GM21526 (cell line): ENCODE results near the gene MYO16.
"Not testable (repeated sequence)": the region's sequence is repeated elsewhere in the genome, so short reads cannot be mapped to it uniquely, and the experiment has no call there.

Experiments used
- ATAC-seq: cut with Tn5 transposase; IDR thresholded peaks from one replicate; pipeline ENCODE4 v1.9.1; 2021; ENCODE audit warnings: moderate library complexity; ENCODE audit not compliant: unreplicated experiment, low FRiP score

MYO16 gene

DNA sequence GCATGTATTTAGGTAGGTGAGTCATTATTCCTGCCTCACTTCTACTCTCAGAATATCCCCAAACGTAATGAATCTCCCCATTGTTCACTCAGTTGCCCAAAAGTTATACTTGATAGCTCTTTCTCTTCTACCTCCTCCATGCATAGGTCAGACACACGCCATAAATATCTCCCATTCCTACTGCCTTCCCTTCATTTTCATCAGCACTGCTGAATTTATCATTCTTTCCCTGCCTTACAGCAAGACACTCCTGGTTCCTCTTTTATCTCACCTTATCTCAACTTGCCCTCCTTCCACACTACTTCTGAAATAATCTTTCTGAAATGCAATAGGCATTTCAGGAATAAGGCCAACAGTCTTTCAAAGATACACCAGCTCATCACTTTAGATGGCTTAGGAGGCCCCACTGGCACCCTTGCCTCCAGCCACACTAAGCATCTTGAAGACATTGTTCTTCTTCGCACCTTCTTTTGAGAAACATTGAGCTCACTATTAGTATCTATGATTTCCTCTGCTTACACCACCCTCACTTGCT is 333.9 kb downstream of the MYO16 start:
- no peak for ATAC-seq

DNA sequence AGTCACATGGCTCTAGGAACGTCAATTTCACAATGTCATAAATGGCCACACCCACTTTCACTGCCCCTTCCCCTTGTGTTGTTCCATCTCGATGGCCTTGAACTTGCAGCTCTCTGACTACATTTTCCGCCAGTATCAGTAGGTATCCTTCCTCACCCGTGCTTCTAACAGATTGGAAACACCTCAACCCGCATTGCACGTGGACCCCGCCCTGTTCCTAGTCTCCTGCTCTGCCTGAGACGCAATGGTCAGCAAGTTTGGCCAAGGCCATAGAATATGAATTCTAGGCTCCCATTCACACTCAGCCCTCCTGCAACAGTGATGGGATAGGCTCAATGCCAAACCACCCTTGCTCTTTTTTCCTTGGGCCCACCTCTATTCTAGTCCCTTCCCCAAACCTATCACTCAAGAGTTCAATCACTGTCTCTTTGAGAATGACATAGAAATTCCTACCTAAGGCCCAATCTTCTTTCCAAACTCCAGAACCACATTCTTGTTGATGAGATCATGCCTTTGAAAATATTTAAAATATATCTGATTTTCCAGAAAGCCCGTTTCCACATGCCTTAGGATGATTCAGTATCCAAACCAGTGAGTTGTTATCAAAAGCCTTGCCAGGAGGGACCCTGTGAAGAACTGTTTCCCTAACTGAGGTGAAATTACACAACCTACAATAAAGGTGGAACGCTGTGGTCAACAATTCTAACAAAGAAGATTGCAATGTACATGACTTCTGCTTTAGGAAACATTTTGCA is 334.6 kb downstream of the MYO16 start:
- no peak for ATAC-seq

DNA sequence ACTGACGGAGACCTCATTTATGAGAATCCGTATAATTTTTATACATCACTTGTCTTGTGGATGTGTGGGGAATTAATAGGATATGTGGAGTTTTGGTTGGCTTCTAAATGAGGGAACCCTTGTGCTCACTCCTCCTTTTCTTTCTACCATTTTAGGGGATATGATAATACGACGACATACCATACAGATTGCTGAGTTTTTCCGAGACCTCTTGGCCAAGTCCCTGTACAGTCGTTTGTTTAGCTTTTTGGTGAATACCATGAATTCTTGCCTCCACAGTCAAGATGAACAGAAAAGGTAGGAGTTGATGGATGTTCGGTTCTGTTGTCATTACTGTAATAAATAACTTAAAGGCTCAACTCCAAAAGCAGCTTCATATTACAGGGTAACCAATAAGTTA is 335.2 kb downstream of the MYO16 start:
- no peak for ATAC-seq

DNA sequence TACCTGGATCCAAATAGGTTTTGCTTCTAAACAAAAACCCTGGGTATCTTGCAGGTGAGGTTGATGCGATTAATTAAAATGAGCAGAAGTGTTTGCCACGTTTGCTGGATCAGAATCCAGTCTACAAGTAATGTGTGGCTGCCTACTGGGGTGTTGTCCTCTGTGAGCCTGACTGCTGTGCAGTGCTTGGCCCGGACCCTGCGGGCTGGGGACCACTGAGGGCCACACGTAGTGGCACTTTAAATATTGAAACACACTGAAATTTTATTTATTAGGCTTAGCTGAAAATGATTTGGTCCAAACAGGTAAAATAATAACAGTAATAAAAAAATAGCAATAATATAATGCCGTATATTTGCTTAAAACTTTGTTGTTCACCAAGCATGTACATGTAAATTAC is 338.0 kb downstream of the MYO16 start:
- no peak for ATAC-seq

DNA sequence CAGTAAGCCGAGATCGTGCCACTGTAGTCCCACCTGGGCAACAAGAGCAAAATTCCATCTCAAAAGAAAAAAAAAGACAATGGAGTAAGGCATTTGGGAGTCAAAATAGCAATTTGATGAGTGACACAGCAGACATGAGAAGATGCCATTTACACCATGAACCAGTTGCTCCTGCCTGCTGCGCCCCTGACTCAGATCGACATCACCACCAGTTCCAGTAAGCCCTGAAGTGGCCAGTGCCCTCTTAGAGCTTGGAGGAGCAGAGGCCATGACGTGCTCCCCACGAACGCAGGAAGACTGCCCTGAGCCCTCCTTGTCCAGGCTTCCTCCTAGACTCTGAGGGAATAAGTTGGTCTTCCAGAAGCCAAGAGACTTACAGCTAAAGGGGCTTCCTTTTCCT is 339.2 kb downstream of the MYO16 start:
- no peak for ATAC-seq

- ATAC-seq: no peak
These were observed 345.3 kb downstream of the MYO16 start for GRCh38 chr13:108974686-108975085.

DNA sequence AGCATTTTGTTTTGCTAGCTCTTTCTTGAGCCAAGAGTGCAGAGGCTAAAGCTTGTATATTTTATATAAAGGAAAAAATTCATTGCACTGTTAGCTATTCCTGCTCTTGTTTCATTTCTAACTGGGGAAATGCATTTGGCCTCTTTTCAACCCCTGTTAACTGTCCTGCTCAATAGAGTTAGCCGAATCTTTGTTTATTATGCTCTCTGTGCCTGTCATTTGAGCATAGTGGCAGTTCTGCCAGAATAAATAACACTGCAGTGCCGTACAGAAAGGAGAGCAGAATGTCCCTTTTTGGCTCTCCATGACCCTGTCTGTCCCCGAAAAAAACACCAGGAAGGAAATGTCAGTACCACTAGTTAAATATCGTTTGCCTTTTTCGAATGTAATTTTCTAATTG is 350.8 kb downstream of the MYO16 start:
- no peak for ATAC-seq

DNA sequence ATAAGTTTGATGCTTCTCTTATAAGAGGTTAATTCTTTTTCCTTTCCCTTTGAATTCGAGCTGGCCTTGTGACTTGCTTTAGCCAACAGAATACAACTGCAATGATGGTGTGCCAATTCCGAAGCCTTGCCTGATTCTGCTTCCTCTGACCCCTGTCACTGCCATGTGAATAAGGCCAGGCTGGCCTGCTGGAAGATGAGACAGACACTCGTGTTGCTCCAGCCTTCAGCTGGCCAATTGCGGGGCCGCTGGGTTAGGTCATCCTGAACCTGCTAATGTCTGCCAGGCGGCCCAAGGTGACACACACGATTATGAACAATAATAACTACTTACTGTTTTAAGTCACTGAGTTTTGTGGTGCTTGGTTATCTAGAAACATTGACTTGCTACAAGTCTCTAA is 352.0 kb downstream of the MYO16 start:
- no peak for ATAC-seq

GRCh38 chr13:108983273-108983672 is 353.9 kb downstream of the MYO16 start:
- no peak for ATAC-seq

GRCh38 chr13:108984251-108984920 is 355.0 kb downstream of the MYO16 start:
- no peak for ATAC-seq

DNA sequence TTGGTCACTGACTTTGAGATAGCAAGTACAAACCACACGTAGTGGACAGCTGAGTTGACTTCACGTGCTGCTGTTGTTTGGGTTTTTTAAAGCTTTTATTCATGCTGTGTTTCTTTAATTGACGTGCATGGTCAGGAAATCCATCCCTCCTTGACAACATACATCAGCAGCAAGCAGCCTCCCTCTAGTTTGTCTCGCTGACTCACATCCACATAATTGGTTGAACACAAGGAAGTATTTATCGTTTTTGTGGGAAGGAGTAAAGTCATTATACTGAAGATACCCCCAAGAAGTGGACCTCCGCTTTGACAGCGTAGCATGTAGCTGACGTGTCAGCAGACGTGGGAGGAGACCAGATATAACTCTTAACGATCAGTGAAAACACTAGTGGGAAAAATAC is 355.8 kb downstream of the MYO16 start:
- no peak for ATAC-seq

GRCh38 chr13:108987517-108987916 is 358.1 kb downstream of the MYO16 start:
- no peak for ATAC-seq

DNA sequence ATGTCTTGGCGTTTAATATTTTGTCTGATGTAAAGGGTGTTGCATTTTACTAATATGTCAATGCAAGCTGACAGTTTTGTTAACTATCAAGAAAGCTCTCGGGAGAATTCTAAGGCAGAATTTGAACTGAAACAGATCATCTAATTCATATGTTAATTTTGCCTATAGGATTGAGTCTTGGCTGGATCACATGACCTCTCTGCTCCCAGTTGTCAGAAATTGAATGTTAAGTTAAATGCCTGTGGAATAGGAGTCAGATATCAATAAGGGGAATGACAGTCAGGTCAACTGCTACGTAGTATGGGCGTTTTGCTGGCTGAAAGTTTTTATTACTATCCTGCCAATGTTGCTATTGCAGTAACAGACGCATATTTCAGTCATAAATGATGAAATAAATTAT is 358.5 kb downstream of the MYO16 start:
- no peak for ATAC-seq

GRCh38 chr13:108991416-108991815 is 362.0 kb downstream of the MYO16 start:
- not testable (repeated sequence) for ATAC-seq

DNA sequence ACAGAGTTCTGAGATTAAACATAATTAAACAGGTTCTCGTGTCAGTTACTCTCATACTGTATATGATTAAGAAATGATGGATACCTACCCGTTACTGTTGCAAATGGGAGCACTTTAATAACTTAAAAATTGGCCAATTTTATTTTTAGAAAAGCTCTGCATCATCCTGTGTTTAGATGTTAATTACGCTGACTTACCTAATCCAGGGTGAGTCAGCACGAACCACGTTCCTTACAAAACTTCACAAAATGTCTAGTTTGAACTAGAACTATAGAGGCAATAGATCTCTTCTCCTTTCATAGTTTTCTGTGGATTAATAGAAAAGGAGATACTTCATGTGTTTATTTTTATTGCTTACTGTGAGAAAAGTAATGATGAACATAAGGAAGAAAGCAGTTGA is 363.9 kb downstream of the MYO16 start:
- ATAC-seq: no peak

DNA sequence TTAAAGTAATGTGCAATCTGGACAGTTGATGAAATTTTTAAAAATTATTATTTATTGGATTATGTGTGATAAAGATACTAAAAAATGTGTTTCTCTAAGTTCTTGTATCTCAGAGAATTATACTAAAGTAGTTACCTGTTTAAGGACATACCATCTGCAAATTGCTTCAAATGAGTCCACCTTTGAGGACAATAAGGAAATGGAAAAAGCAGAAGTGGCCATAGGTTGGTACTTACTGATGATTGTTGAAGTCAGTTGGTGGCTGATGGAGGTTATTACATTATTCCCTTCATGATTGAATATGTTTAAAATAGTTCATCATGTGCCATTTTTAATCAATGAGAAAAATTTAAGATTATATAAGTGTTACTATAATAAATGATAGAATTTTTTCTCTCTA is 367.0 kb downstream of the MYO16 start:
- no peak for ATAC-seq

DNA sequence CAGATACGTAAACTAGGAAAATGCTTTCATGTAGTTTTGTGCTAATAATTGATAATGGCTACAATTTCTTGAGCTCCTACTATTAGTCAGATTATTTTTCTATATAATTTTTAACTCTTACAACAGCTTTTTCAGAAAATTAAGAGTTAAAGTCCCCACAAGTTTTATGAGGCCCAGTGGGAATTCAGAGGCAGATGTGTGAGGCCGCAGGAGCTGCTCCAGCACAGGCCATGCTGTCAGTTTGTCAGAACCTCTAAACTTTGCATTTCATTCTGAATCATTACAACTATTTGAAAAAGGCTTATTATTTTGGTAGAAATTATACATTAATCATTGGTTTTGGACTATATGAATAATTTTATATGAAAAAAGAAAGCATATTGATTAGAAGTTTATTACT is 370.8 kb downstream of the MYO16 start:
- ATAC-seq: no peak

DNA sequence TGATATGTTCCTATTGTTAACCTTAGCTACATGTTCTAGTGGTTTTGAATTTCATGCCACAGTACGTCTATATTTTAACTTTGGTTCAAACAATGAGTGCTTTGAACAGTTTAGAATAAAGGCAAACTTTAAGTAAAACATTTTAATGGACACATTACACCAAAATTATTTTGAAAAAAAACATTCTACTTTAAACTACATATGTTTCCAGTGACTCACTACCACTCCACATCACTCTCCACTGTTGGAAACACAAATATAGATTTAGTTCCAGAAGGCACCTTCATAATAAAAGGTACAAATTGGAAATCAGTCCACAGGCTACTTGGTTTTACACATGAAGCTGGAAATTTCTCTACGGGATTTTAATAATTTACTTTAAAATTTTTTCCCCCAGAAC is 373.5 kb downstream of the MYO16 start:
- ATAC-seq: no peak

DNA sequence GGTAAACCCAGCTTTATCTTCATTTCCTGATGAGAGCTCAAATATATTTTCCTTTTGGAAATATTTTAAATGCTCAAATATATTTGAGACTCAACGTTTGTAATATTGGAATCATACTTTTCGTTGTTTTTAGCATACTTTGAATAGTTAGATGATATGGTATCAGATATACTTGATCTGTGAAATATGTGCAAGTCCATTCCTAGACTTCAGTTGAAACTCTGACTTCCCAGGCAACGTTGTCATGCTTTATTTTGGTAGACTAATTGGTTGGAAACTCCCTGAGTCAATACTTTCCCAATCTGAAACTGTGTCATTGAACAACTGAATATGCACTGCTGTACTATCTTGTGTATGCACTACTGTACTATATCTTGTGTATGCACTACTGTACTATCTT is 378.5 kb downstream of the MYO16 start:
- no peak for ATAC-seq

- no peak for ATAC-seq
These were observed 380.3 kb downstream of the MYO16 start for GRCh38 chr13:109009756-109010155.

GRCh38 chr13:109010912-109011311 is 381.5 kb downstream of the MYO16 start:
- ATAC-seq: no peak

DNA sequence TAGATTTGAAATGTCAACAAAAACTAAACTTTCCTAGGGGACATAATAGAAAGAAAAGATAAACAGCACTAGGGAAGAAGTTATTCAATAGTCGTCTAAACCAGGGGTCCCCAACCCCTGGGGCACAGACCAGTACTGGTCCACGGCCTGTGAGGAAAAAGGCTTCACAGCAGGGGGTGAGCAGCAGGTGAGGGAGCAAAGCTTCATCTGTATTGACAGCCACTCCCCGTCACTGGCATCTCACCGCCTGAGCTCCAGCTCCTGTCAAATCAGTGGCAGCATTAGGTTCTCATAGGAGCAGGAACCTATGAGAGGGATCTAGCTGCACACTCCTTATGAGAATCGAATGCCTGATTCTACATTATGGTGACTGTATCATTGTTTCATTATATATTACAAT is 382.7 kb downstream of the MYO16 start:
- no peak for ATAC-seq
